Astrocyte (in vitro differentiated cells and primary cell): ENCODE results near the gene PDSS1. TPM values are rescaled to one million over a fixed set of nuclear protein-coding genes. Genes with fewer than 3 reads are reported as not detected.

ENCODE experiments used
- DNase-seq: peaks from one replicate; pipeline ENCODE4 v3.0.0-alpha.2; 2010; ENCODE audit warnings: low read depth
- FAIRE-seq: peaks from 2 replicates; lab custom pipeline; 2011; peaks lifted over from hg19 to GRCh38; lab: Jason Lieb, UNC
- H2AFZ ChIP-seq: 2 replicates; pipeline ENCODE4 v1.6.0; 2012; ENCODE audit warnings: low read depth, low read length, inconsistent platforms
- H3K27ac ChIP-seq: 2 replicates; pipeline ENCODE4 v1.5.1; 2011; ENCODE audit warnings: low read depth, low read length, inconsistent platforms
- H3K27me3 ChIP-seq: 2 replicates; pipeline ENCODE4 v1.6.0; 2011; ENCODE audit warnings: low read length, inconsistent platforms; ENCODE audit not compliant: insufficient read depth
- H3K36me3 ChIP-seq: 2 replicates; pipeline ENCODE4 v1.5.1; 2011; ENCODE audit warnings: low read length, inconsistent platforms; ENCODE audit not compliant: insufficient read depth
- H3K4me1 ChIP-seq: 2 replicates; pipeline ENCODE4 v1.5.1; 2011; ENCODE audit warnings: low read length, inconsistent platforms; ENCODE audit not compliant: insufficient read depth
- H3K4me2 ChIP-seq: 2 replicates; pipeline ENCODE4 v1.6.0; 2012; ENCODE audit warnings: low read length, inconsistent platforms
- H3K4me3 ChIP-seq: 2 replicates; pipeline ENCODE4 v1.5.1; 2011; ENCODE audit warnings: low read depth, mild to moderate bottlenecking, low read length, inconsistent platforms; ENCODE audit not compliant: insufficient read depth
- H3K79me2 ChIP-seq: 2 replicates; pipeline ENCODE4 v1.6.0; 2012; ENCODE audit warnings: mild to moderate bottlenecking, low read length, inconsistent platforms; ENCODE audit not compliant: insufficient read depth
- H3K9ac ChIP-seq: 2 replicates; pipeline ENCODE4 v1.6.0; 2012; ENCODE audit warnings: mild to moderate bottlenecking, low read length, inconsistent platforms
- H3K9me3 ChIP-seq: 2 replicates; pipeline ENCODE4 v1.5.1; 2012; ENCODE audit warnings: low read depth, mild to moderate bottlenecking, low read length, inconsistent platforms; ENCODE audit not compliant: insufficient read depth
- H4K20me1 ChIP-seq: 2 replicates; pipeline ENCODE4 v1.6.0; 2012; ENCODE audit warnings: low read length, inconsistent platforms; ENCODE audit not compliant: insufficient read depth
- H3K27ac Mint-ChIP-seq: one replicate; pipeline ENCODE4 v1.8.0; 2021; ENCODE audit warnings: mild to moderate bottlenecking, mixed read lengths; ENCODE audit not compliant: unreplicated experiment
- H3K27me3 Mint-ChIP-seq: one replicate; pipeline ENCODE4 v1.8.0; 2021; ENCODE audit warnings: low read depth, mixed read lengths; ENCODE audit not compliant: unreplicated experiment
- H3K36me3 Mint-ChIP-seq: one replicate; pipeline ENCODE4 v1.8.0; 2021; ENCODE audit warnings: low read depth, mixed read lengths; ENCODE audit not compliant: unreplicated experiment
- H3K4me1 Mint-ChIP-seq: one replicate; pipeline ENCODE4 v1.8.0; 2021; ENCODE audit warnings: low read depth, mixed read lengths; ENCODE audit not compliant: unreplicated experiment
- H3K4me3 Mint-ChIP-seq: one replicate; pipeline ENCODE4 v1.8.0; 2021; ENCODE audit warnings: mild to moderate bottlenecking, moderate library complexity, mixed read lengths; ENCODE audit not compliant: unreplicated experiment
- H3K9me3 Mint-ChIP-seq: one replicate; pipeline ENCODE4 v1.8.0; 2021; ENCODE audit warnings: mild to moderate bottlenecking, mixed read lengths; ENCODE audit not compliant: unreplicated experiment
- CTCF ChIP-seq: IDR thresholded peaks from 2 replicates; pipeline ENCODE4 v1.5.1; 2011; ENCODE audit warnings: low read depth, mild to moderate bottlenecking, inconsistent platforms, low read length, moderate library complexity; ENCODE audit not compliant: insufficient read depth
- EZH2 ChIP-seq: IDR thresholded peaks from 2 replicates; pipeline ENCODE4 v1.6.1; 2012; ENCODE audit warnings: mild to moderate bottlenecking, low read length, inconsistent platforms; ENCODE audit not compliant: insufficient read depth
- total RNA-seq: library from RNA; stranded (reverse); gene quantifications from 2 replicates; pipeline ENCODE4 v1.2.1, GENCODE V29; 2021

The PDSS1 gene
- total RNA-seq, 1 donor from 2014 or later: 9.6 TPM

DNA sequence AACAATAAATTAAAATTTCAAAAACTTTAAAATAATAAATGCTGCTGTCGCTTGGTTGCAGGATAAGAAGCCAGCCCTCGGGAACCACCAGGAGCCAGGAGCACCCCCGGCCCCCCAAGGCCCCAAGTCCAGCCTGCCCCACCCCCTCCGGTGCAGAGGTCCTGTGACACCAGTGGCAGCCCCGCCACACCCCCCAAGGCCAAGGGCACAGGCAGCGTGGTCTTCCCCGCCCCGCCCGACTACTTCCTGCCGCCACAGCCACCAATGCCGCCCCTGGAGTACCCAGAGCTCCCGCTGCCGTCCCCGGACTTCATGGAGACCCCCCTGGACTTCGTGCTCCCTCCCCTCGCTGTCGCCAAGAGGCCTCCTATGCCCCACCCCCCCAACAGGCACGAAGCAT is 44.5 kb upstream of the PDSS1 start:
- H3K4me3 Mint-ChIP-seq: no peak overlapping the region
- Histone ChIP-seq H3K27me3 (no peaks in the 10 kb centered on the region), H3K9ac (no peak overlapping the region), H2AFZ (no peak overlapping the region), H3K9me3 (no peaks in the 10 kb centered on the region), H3K4me3 (no peak overlapping the region), H3K4me2 (no peak overlapping the region), H3K27ac (no peak overlapping the region), H3K4me1 (no peaks in the 10 kb centered on the region), H4K20me1 (no peaks in the 10 kb centered on the region), H3K36me3 (no peaks in the 10 kb centered on the region), H3K79me2 (no peaks in the 10 kb centered on the region)
- no peak for DNase-seq
- H3K9me3 Mint-ChIP-seq: no peaks in the 10 kb centered on the region
- no peak for TF ChIP-seq EZH2
- TF ChIP-seq CTCF: no peak
- no peaks in the 10 kb centered on the region for H3K27me3 Mint-ChIP-seq
- H3K4me1 Mint-ChIP-seq: no peaks in the 10 kb centered on the region
- no peak overlapping the region for H3K27ac Mint-ChIP-seq
- no peak for FAIRE-seq
- H3K36me3 Mint-ChIP-seq: no peaks in the 10 kb centered on the region

GRCh38 chr10:26655746-26656145 is 41.8 kb upstream of the PDSS1 start:
- Histone ChIP-seq H3K4me1 (no peaks in the 10 kb centered on the region), H3K27me3 (no peaks in the 10 kb centered on the region), H3K79me2 (no peaks in the 10 kb centered on the region), H3K9me3 (no peaks in the 10 kb centered on the region), H3K36me3 (no peaks in the 10 kb centered on the region), H4K20me1 (no peaks in the 10 kb centered on the region), H3K9ac (no peak overlapping the region), H3K4me2 (no peak overlapping the region), H2AFZ (no peak overlapping the region), H3K4me3 (no peak overlapping the region), H3K27ac (no peak overlapping the region)
- TF ChIP-seq CTCF (no peak), EZH2 (no peak)
- no peaks in the 10 kb centered on the region for H3K4me1 Mint-ChIP-seq
- no peaks in the 10 kb centered on the region for H3K36me3 Mint-ChIP-seq
- H3K27ac Mint-ChIP-seq: no peak overlapping the region
- no peak for DNase-seq
- no peak overlapping the region for H3K4me3 Mint-ChIP-seq
- no peak for FAIRE-seq
- H3K27me3 Mint-ChIP-seq: no peaks in the 10 kb centered on the region
- H3K9me3 Mint-ChIP-seq: no peaks in the 10 kb centered on the region

- Mint-ChIP-seq H3K27ac (no peak overlapping the region), H3K9me3 (no peaks in the 10 kb centered on the region), H3K36me3 (no peaks in the 10 kb centered on the region), H3K4me1 (no peaks in the 10 kb centered on the region), H3K27me3 (no peaks in the 10 kb centered on the region), H3K4me3 (no peak overlapping the region)
- TF ChIP-seq CTCF (no peak), EZH2 (no peak)
- Histone ChIP-seq H3K4me1 (no peaks in the 10 kb centered on the region), H3K27ac (no peak overlapping the region), H2AFZ (no peak overlapping the region), H4K20me1 (no peaks in the 10 kb centered on the region), H3K4me2 (no peak overlapping the region), H3K4me3 (no peak overlapping the region), H3K9me3 (no peaks in the 10 kb centered on the region), H3K36me3 (no peaks in the 10 kb centered on the region), H3K9ac (no peak overlapping the region), H3K27me3 (no peaks in the 10 kb centered on the region), H3K79me2 (no peaks in the 10 kb centered on the region)
- DNase-seq: no peak
- no peak for FAIRE-seq
These were observed 34.6 kb upstream of the PDSS1 start for GRCh38 chr10:26662864-26663263.
